Kidney (tissue), 14 donors: ENCODE data around the gene TNFRSF11A. TPM values are rescaled to one million over a fixed set of nuclear protein-coding genes. Genes with fewer than 3 reads are reported as not detected.
A peak's percentile ranks its signal among the peaks of the same experiment; 100 is the strongest.

Source experiments
- DNase-seq, 5 donors: peaks; one replicate each; pipeline ENCODE4 v3.0.0-alpha.2; 2013 to 2020
- FAIRE-seq: peaks from 2 replicates; lab custom pipeline; 2012; peaks lifted over from hg19 to GRCh38; lab: Jason Lieb, UNC
- H3K27ac ChIP-seq, 2 donors: one replicate each; pipeline ENCODE4 v1.7.0; 2013; ENCODE audit warnings: low read depth in 2 of 2, low read length in 2 of 2, inconsistent platforms in 1 of 2
- H3K27me3 ChIP-seq: one replicate; pipeline ENCODE4 v1.7.1; 2013; ENCODE audit warnings: low read length, inconsistent platforms; ENCODE audit not compliant: control insufficient read depth, insufficient read depth
- H3K36me3 ChIP-seq, 3 donors: one replicate each; pipeline versions ENCODE4 v1.7.0 to v1.7.1; 2013; ENCODE audit warnings: low read length in 3 of 3, control low read depth in 1 of 3, inconsistent platforms in 1 of 3; ENCODE audit not compliant: insufficient read depth in 3 of 3, control insufficient read depth in 2 of 3
- H3K4me1 ChIP-seq, 3 donors: one replicate each; pipeline versions ENCODE4 v1.7.0 to v1.7.1; 2013; ENCODE audit warnings: low read length in 3 of 3, inconsistent platforms in 1 of 3, low read depth in 1 of 3; ENCODE audit not compliant: control insufficient read depth in 2 of 3, insufficient read depth in 2 of 3
- H3K4me3 ChIP-seq, 3 donors: one replicate each; pipeline versions ENCODE4 v1.7.0 to v1.8.1; 2013; ENCODE audit warnings: low read length in 3 of 3, control low read depth in 1 of 3, inconsistent platforms in 1 of 3
- H3K9ac ChIP-seq, 3 donors: one replicate each; pipeline versions ENCODE4 v1.7.0 to v1.7.1; 2013; ENCODE audit warnings: low read length in 3 of 3, control low read depth in 1 of 3, inconsistent platforms in 1 of 3
- H3K9me3 ChIP-seq, 3 donors: one replicate each; pipeline versions ENCODE4 v1.7.0 to v1.7.1; 2013; ENCODE audit warnings: low read length in 3 of 3, control low read depth in 1 of 3, inconsistent platforms in 1 of 3; ENCODE audit not compliant: control insufficient read depth in 2 of 3, insufficient read depth in 1 of 3
- intact Hi-C: fragments of 100-400 bp; cut with DNase I; formaldehyde crosslinking; loops from one replicate; pipeline ENCODE4 v1.11.1; 2022
- polyA plus RNA-seq: library from polyadenylated mRNA; stranded (reverse); fragments of 350-450 nt; fragmentation: Illumina TruSeq; extraction: RNeasy Lipid Tissue Mini Kit (QIAGEN cat#74804); gene quantifications from one replicate; pipeline ENCODE4 v1.2.3, GENCODE V29; 2014; ENCODE audit warnings: low read depth, low replicate concordance; ENCODE audit not compliant: insufficient read depth
- total RNA-seq: library from RNA; stranded (reverse); fragmentation: NEBNext Ultra II Directional; extraction: Animal tissue kit (Norgen Biotek cat#: 25700); gene quantifications from one replicate; pipeline ENCODE4 v1.2.1, GENCODE V29; 2021
- TF ChIP-seq, protein P1 (sequence below): IDR thresholded peaks from 3 replicates; pipeline ENCODE4 v1.5.1; 2012; ENCODE audit warnings: mild to moderate bottlenecking, moderate library complexity, borderline replicate concordance; ENCODE audit not compliant: insufficient read depth; ENCODE audit errors: extremely low read depth
- donor health status: control.
- donor health status: control.
- donor health status: control.
- donor health status: control.
- donor health status: control.
- donor health status: DM: yes; HTN: yes; CAD: no.
- donor health status: Normal renal cell carcinoma (clear cell type).

Gene TNFRSF11A
- total and polyA plus RNA-seq, 2 donors from 2014 or later = 0.39 to 5.4 TPM

DNA sequence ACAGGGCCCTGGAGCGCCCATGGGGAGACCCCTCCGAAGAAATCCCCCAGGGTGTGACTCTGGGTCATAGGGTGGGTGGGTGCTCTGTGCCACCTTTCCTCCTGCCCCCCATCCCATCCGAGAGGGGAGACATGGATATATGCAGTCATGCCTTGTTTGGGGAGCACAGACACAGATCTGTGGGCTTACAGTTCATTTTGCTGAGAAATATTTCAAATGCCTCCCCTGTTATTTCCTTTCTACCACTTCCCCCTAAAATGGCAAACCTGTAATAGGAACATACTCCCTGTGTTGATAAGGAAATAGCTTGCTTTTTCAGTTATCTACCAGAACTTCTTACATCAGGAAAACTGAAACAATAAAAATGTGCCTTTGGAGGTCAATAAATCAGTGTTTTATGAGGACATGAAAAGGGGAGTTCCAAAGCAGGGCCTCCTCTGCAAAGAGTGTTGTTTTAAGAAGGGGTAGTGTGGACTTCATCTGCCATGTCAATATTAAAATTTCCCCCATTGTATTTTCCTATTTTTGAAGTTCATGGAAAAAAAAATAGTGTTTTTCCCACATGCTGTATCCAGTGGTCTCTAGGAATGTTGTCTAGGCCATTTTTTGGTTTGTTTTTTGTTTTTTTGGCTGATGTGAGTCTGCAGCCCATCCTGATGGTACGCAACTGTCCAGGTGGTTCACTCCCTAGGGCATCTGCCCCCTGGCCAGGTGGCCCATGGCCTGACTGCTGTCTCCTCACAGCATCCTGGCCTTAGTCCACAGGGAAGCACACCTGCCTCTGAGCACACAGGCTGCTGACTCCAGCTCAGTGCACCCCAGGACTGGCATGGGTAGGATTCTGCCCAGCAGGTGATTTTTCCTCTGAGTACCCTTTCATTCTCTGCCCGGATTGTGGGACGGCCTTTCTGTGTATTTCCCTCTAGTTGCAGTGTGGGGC lies 3.7 kb downstream of the TNFRSF11A start:
- H3K4me1 ChIP-seq = peaks cover 0 to 10% (median 0%) of the 10 kb centered on the region in 3 donors
- H3K9ac ChIP-seq = no peak overlapping the region
- FAIRE-seq = no peak
- H3K9me3 ChIP-seq = no peaks in the 10 kb centered on the region
- H3K27me3 ChIP-seq = peaks cover 15% of the 10 kb centered on the region
- TF ChIP-seq, protein P1, sequence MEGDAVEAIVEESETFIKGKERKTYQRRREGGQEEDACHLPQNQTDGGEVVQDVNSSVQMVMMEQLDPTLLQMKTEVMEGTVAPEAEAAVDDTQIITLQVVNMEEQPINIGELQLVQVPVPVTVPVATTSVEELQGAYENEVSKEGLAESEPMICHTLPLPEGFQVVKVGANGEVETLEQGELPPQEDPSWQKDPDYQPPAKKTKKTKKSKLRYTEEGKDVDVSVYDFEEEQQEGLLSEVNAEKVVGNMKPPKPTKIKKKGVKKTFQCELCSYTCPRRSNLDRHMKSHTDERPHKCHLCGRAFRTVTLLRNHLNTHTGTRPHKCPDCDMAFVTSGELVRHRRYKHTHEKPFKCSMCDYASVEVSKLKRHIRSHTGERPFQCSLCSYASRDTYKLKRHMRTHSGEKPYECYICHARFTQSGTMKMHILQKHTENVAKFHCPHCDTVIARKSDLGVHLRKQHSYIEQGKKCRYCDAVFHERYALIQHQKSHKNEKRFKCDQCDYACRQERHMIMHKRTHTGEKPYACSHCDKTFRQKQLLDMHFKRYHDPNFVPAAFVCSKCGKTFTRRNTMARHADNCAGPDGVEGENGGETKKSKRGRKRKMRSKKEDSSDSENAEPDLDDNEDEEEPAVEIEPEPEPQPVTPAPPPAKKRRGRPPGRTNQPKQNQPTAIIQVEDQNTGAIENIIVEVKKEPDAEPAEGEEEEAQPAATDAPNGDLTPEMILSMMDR = no peak
- no peak overlapping the region for H3K27ac ChIP-seq
- H3K36me3 ChIP-seq = no peaks in the 10 kb centered on the region
- no peak for DNase-seq
- no peak overlapping the region for H3K4me3 ChIP-seq
- intact Hi-C loops = no loop called here

DNA sequence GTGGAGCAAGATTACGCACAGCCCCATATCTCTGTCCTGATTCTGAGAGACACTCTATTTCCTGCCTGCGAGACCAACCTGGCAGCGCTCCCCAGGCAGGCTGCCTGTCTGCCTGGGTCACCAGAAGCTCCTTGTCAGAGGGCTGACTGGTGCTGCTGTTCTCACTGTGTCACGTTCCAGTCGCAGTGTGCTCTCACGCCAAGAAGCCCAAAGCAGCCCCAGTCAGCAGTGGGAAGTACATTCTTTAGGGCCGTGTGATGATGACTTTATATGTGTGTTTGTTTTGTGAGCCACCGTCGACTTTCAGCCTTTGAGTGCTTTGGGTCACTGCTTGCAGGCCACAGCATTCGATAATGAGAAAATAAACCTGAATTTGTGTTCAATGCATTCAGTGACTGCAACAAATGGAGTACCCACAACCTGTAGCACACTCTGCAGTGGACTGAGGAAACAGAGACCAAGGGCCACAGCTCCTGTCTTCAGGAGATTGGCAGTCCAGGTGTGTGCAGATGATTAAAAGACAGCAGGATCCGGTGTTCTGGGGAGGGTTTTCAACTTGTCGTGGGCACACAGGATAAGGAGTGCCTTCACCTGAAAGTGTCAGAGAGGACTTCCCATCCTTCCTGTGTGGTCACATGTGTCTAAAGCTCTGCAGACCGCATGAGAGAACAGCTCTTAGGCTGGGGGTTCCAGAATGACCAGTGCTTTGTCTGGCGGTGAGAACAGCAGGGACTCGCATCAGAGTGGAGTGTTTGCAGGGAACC lies 4.8 kb downstream of the TNFRSF11A start:
- no peak for FAIRE-seq

DNA sequence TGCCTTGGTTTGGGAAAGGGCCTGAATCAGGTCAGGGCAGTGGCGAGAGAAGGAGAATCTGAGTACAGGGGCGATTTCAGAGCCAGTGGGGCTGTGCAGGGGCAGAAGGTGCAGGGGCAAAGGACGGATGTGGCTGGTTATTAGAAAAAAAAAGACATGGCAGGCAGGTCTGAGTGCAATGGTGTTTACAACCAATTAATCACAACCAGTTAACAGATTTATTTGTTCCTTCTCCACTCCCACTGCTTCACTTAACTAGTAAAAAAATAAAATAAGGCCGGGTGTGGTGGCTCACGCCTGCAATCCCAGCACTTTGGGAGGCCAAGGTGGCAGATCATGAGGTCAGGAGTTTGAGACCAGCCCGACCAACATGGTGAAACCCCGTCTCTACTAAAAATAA lies 5.5 kb downstream of the TNFRSF11A start:
- Histone ChIP-seq H3K27me3 (peaks cover 15% of the 10 kb centered on the region), H3K27ac (no peak overlapping the region), H3K9ac (no peak overlapping the region), H3K9me3 (no peaks in the 10 kb centered on the region), H3K4me1 (peaks cover 0 to 9% (median 0%) of the 10 kb centered on the region in 3 donors), H3K36me3 (no peaks in the 10 kb centered on the region), H3K4me3 (no peak overlapping the region)
- DNase-seq (no peak), FAIRE-seq (no peak)
- intact Hi-C loops = no loop called here
- TF ChIP-seq, protein P1 = no peak

More for the DNA sequence above, 4.8 kb downstream of the TNFRSF11A start:
- Histone ChIP-seq H3K36me3 (no peaks in the 10 kb centered on the region), H3K27ac (no peak overlapping the region), H3K9ac (no peak overlapping the region), H3K27me3 (peaks cover 15% of the 10 kb centered on the region), H3K4me1 (peaks cover 0 to 10% (median 0%) of the 10 kb centered on the region in 3 donors), H3K4me3 (no peak overlapping the region), H3K9me3 (no peaks in the 10 kb centered on the region)
- DNase-seq = peak in 2 of 5 donors; percentile 33 to 55
- TF ChIP-seq, protein P1 = no peak
- intact Hi-C loops = no loop called here
